HG03469 (cell line): ENCODE data around the gene SLIT3.
"Not testable (repeated sequence)": the region's sequence is repeated elsewhere in the genome, so short reads cannot be mapped to it uniquely, and the experiment has no call there.

ENCODE experiments used
- ATAC-seq: cut with Tn5 transposase; IDR thresholded peaks from one replicate; pipeline ENCODE4 v1.9.1; 2021; ENCODE audit warnings: mild to moderate bottlenecking, moderate library complexity, moderate number of reproducible peaks; ENCODE audit not compliant: unreplicated experiment

SLIT3 gene

DNA sequence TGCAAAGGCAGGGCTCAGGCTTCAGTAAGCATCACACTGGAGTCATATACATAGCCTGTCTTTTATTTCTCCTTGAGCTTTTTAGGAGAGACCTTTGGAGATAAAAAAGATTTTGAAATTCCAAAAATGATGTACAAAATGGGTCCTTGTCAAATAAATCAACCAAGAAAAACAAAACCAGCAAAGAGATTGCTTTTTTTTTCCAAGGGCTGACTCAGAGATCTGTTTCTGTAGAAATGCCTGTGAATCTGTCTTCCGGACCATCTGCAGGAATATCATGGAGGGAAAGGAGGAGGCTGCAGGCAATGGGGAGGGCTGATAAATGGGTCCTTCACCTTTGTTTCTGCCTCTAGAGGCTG lies 77.4 kb downstream of the SLIT3 start:
- no peak for ATAC-seq

DNA sequence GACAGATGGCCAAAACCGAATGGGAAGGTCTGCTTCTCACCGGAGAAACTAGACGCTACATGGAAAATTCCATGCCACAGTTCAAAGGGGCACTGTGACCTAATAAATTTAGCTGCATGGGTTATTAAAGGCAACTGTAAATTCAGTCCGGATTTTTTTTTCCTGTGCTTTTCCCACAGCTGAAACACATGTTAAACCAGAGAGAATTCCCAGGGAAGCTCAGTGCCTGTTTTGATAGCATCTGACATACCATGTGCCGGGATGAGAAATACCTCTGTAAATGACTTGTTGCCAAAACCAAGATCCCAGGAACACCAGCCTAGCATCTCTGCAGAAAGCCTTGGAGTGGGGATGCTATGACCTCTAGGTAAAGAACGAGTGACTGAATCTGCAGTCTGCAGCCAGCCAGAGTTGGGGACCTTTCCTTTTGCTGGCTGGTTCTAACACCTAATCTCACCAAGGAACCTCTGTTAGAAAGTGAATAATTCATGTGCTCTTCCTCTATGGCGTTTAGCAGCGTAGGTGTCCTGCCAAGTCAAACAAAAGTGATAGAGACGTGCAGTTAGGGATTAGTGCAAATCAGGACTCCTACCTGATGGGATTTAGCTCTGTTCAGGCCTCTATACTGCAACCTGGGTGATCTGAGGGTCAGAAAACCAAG lies 77.9 kb downstream of the SLIT3 start:
- ATAC-seq, result no peak

- ATAC-seq, result no peak
These were observed 79.4 kb downstream of the SLIT3 start for GRCh38 chr5:169221519-169221918.

DNA sequence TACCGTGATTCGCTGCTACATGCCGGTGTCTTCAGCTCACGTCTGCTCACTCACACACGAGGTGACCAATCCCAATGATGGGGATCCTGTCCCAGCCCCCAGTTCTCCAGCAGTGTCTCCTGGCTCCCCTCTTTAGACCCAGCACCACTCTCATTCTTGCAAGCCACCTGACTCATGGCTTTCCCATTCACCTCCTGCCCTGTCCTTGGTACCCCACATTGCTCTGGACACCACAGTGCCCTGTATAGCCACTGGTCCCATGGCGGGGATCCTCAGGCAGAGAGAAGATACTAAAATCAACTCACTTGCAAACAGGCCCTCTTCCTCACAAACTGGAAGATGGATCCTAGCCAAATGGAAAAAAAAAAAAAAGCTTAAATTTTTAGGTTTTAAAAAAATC lies 81.0 kb downstream of the SLIT3 start:
- ATAC-seq, result no peak

DNA sequence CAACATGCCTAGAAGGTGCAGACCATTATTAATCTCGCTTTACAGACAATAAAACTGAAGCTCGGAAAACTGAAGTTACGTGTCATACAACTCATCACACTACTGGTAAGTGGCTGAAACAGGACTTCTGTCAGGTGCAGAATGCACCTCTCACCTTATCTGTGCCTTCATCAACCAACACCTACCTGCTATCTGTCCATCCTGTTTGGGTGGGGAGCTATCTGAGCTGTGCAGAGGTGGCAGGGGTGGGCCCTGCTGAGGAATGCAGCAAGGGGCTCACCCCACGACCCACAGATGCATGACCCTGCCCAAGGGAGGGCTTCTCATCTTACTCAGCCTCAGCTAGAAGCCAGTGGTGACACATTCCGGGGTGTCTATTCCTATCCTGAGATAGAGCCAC lies 81.6 kb downstream of the SLIT3 start:
- no peak for ATAC-seq

GRCh38 chr5:169218861-169219260 lies 82.1 kb downstream of the SLIT3 start:
- no peak for ATAC-seq

DNA sequence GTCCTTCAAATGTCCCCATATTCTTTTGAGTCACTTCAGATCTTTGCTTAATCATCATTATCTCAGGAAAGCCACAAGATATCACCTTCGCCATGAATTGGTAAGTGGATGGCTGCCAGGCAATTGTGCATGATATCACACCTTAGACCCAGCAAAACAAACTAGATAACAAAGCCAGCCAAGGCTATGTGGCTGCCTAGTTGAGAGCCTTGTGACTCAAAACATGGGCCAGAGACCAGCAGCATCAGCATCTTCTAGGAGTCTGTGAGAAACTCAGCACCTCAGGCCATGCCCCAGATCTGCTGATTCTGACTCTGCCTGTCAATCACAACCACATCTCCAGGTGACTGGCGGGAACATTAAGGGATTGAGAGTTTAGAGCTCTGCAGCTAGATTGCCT lies 82.8 kb downstream of the SLIT3 start:
- no peak for ATAC-seq

GRCh38 chr5:169216866-169217265 lies 84.1 kb downstream of the SLIT3 start:
- ATAC-seq, result no peak

- no peak for ATAC-seq
These were observed 87.5 kb downstream of the SLIT3 start for GRCh38 chr5:169213479-169213878.

GRCh38 chr5:169211761-169212160 lies 89.2 kb downstream of the SLIT3 start:
- not testable (repeated sequence) for ATAC-seq

GRCh38 chr5:169204788-169205400 lies 96.0 kb downstream of the SLIT3 start:
- no peak for ATAC-seq

GRCh38 chr5:169202969-169203368 lies 98.0 kb downstream of the SLIT3 start:
- ATAC-seq, result no peak

DNA sequence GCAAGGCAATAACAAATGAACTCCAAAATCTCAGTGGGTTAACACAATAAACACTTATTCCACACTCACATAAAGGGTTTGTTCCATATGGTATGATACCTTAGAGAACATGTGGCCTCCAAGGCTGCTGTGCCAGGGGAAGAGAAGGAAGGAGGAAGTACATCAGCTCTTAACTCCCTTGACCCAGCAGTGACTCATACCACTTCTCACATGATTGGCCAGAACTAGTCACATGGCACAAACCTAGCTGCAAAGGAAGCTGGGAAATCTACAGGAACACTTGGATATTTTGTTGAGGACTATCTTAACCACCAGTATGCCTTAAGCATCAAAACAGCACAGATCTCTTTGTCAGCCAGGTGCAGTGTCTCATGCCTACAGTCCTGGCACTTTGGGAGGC lies 99.3 kb downstream of the SLIT3 start:
- no peak for ATAC-seq

- no peak for ATAC-seq
These were observed 100.7 kb downstream of the SLIT3 start for GRCh38 chr5:169200125-169200778.

- no peak for ATAC-seq
These were observed 103.6 kb downstream of the SLIT3 start for GRCh38 chr5:169197343-169197742.

DNA sequence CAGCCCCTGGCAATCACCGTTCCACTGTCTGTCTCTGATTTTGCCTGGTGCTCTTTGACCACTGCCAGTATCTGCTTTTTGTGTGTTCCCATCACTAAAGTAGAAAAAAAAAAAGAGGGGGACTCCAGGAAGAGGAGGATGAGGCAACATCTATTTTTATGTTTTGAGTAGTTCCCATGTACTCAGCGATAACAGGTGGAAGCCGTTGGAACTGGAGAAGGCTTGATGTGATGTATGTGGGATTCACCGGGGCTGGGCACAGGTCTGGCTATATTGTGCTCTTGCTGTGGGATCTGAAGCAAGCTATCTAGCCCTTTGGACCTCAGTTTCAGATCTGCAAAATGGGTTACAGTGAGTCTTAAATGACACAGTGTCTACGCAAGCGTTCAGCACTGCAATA lies 104.9 kb downstream of the SLIT3 start:
- ATAC-seq, result no peak

DNA sequence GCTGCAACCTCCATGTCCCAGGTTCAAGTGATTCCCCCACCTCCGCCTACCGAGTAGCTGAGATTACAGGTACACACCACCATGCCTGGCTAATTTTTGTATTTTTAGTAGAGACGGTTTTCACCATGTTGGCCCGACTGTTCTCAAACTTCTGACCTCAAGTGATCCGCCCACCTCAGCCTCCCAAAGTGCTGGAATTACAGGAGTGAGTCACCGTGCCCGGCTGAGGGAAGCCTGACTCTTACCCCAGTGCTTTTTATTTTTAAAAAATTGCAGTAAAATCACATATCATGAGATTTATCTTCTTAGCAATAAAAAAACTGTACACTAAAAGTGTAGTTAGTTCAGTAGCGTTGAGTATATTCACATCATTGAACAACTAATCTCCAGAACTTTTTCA lies 105.3 kb downstream of the SLIT3 start:
- ATAC-seq, result no peak

DNA sequence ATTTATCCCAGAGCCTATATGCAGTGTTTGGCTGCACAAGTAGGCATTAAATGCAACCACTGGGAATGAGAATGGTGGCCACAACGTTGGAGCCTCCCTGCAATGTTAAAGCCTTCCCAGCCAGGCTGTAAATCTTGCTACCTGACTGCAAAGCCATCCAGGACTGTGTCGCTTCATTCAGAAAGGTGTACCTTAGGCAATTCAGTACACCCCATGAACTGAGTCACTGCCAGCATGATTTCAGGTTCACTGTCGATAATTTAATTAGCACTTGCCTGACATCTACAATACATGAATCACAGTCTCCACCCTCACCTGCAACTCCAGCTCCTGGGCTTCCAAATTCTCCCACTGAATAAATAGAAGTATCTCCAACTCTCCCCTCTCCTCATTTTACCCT lies 108.4 kb downstream of the SLIT3 start:
- ATAC-seq, result no peak

DNA sequence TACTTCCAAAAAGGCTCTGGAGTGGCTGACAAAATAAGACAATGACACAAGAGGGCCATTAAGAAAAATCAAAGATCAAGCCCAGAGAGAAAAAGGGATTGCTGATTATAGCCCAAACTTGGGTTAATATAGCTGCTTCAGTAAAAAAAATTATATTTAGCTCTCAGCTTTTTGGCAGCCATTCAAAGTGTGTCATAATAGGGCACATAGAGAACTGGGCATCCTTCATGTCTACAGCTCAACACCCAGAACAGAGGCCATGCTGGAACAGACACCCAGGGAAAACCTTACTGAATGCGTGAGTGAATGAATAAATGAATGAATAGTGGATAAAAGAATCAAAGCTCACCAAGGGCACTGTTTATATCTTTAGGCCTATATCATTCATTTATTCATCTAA lies 110.1 kb downstream of the SLIT3 start:
- no peak for ATAC-seq

DNA sequence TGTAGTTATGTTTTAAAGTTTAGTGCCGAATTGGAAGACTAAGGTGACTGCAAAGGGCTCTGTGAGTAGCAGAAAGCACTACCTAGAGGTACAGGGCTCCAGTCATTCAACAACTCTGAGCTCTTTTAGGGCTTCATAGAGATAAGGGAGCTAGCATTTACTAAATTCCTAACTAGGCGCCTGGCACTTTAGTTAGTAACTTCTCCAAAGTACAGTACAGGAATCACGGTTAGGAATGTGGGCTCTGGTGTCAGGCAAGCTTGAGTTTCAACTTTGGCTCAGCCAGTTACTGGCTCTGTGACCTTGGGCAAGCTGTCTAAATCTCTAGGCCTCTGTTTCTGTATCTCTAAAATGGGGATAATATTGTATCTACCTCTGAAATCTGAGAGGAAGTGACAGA lies 115.3 kb downstream of the SLIT3 start:
- ATAC-seq, result no peak

GRCh38 chr5:169183576-169183975 lies 117.4 kb downstream of the SLIT3 start:
- ATAC-seq, result no peak

DNA sequence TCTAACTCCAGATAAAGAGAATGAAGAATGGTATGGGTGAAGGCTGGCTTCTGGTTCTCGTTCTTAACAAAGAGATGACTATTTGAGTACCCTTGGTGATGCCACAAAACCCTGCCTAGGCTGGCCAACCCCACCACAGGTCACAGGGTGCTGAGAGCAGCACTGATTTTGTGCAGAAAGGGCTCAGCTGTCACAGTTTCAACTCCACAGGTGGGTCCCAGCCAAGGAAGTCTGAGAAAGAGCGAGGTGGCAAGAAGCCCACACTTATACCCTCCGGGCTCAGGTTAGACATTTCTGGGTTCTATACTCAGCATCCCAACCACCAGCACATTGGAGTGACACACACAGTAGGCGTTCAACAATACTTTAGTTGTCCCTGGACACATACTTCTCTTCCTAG lies 118.1 kb downstream of the SLIT3 start:
- ATAC-seq, result no peak

- ATAC-seq, result no peak
These were observed 119.1 kb downstream of the SLIT3 start for GRCh38 chr5:169181814-169182213.
